ENCODE results near the gene CDH4.

- TF ChIP-seq CTCF (IDR thresholded peaks at IDR 0.05), result no peak
- TF ChIP-seq POLR2A (IDR thresholded peaks at IDR 0.05), result no peak
These were observed 330.3 kb downstream of the CDH4 start for GRCh38 chr20:61582196-61582923.
